ENCODE data around the gene SMURF1. TPM values are rescaled to one million over a fixed set of nuclear protein-coding genes. Genes with fewer than 3 reads are reported as not detected.
A peak's percentile ranks its signal among the peaks of the same experiment; 100 is the strongest.

SMURF1 gene
- total and polyA plus RNA-seq, 2 of the 8 experiments (the other 6 are each of a cell fraction or from before 2014, with no cell fraction given): 9.6 to 24.5 TPM

- ChIA-PET POLR2A (ENCODE audit: partially characterized antibody) (interaction anchor here (0.6 kb wide), 1 partner anchor 50 kb away, joined by 3 read pairs; no protein-coding TSS in a partner anchor), CTCF (ENCODE audit: partially characterized antibody) (interaction anchor here (0.6 to 2.1 kb wide), 10 partner anchors 10 to 148 kb away, joined by 3 to 9 read pairs (median 4); partner anchors contain the start of gene SMURF1)
These were observed 40.8 kb upstream of the SMURF1 start for GRCh38 chr7:99184532-99185218.

More at GRCh38 chr7:99184532-99185218, 40.8 kb upstream of the SMURF1 start:
- H2BK12ac ChIP-seq (ENCODE audit: low read depth, low read length): no peak overlapping the region
- WGBS, 2 experiments (ENCODE audit: extremely low coverage in 1 of 2, insufficient coverage in 1 of 2, insufficient read length in 1 of 2, insufficient replicate concordance in 2 of 2, low coverage in 1 of 2, low lambda C conversion rate in 2 of 2, missing lambda C conversion rate in 1 of 2): 73% methylated on average over 15 of the region's 15 CpGs; no CpG with 5 or more reads in 1 of the 2 experiments
- no peaks in the 10 kb centered on the region for H4K20me1 ChIP-seq (replicated peaks in 1 of 2; ENCODE audit: control insufficient read depth in 1 of 2, insufficient read depth in 2 of 2, low read length in 2 of 2)
- peak in 2 of 3 experiments; percentile 12 to 24; a peak in 1 of 4 replicates for TF ChIP-seq CTCF (IDR thresholded peaks at IDR 0.05; ENCODE audit: control extremely low read depth in 1 of 3, insufficient read depth in 1 of 3, low read depth in 1 of 3, low read length in 3 of 3)
- TF ChIP-seq POLR2A (IDR thresholded peaks at IDR 0.05; ENCODE audit: control extremely low read depth in 1 of 2, low read depth in 2 of 2, low read length in 2 of 2): no peak
- TF ChIP-seq RAD21 (IDR thresholded peaks at IDR 0.05 in 1 of 2, conservative IDR thresholded peaks at IDR 0.05 in 1 of 2; ENCODE audit: low read depth in 2 of 2, low read length in 2 of 2): peak; percentile 38 to 55
- no peaks in the 10 kb centered on the region for H3K36me3 ChIP-seq (ENCODE audit: control insufficient read depth in 2 of 4, insufficient read depth in 4 of 4, low read length in 3 of 4)
- FAIRE-seq (no peak), DNase-seq (ENCODE audit: low read depth in 1 of 2, low spot score in 2 of 2) (no peak)
- H3K23ac ChIP-seq (ENCODE audit: insufficient read length): no peak overlapping the region
- no peak overlapping the region for H4K8ac ChIP-seq (ENCODE audit: extremely low read depth, insufficient read depth, low read length)
- H3K9me3 ChIP-seq (ENCODE audit: insufficient read depth in 2 of 2, low read depth in 1 of 2, low read length in 1 of 2): no peaks in the 10 kb centered on the region
- no peak overlapping the region for H3K9ac ChIP-seq (replicated peaks in 1 of 4; ENCODE audit: extremely low read depth in 1 of 4, low read depth in 3 of 4, low read length in 3 of 4)
- no peaks in the 10 kb centered on the region for H3K23me2 ChIP-seq (ENCODE audit: low read depth, low read length)
- no peak overlapping the region for H3K56ac ChIP-seq (replicated peaks; ENCODE audit: insufficient read length, low read depth, low read length)
- no peaks in the 10 kb centered on the region; a peak in 1 of 7 replicates for H3K4me1 ChIP-seq (replicated peaks in 1 of 4; ENCODE audit: control insufficient read depth in 3 of 4, insufficient read depth in 4 of 4, low read length in 3 of 4)
- H2BK15ac ChIP-seq (ENCODE audit: low read length): no peak overlapping the region
- H3K18ac ChIP-seq (ENCODE audit: extremely low read depth, low read length): no peak overlapping the region
- no peak overlapping the region for H2AK5ac ChIP-seq (ENCODE audit: low read depth, low read length)
- H2AFZ ChIP-seq (ENCODE audit: low read length): no peak overlapping the region
- H4K91ac ChIP-seq (replicated peaks; ENCODE audit: insufficient read length, low read length): no peak overlapping the region
- H2BK120ac ChIP-seq (replicated peaks; ENCODE audit: low read depth, low read length): no peak overlapping the region
- H3K4ac ChIP-seq (replicated peaks; ENCODE audit: insufficient read length, low read depth, low read length): no peak overlapping the region
- no peaks in the 10 kb centered on the region for H3K79me2 ChIP-seq (ENCODE audit: control insufficient read depth in 1 of 2, insufficient read depth in 2 of 2, low read length in 2 of 2)
- H3K27ac ChIP-seq (ENCODE audit: low read depth, low read length): no peak overlapping the region
- no peaks in the 10 kb centered on the region for H3K79me1 ChIP-seq (ENCODE audit: low read depth, low read length)
- no peak overlapping the region for H3K4me2 ChIP-seq (ENCODE audit: insufficient read depth in 1 of 2, low read depth in 2 of 2, low read length in 2 of 2)
- no peak overlapping the region for H3K14ac ChIP-seq (ENCODE audit: insufficient read length)
- H2BK20ac ChIP-seq (ENCODE audit: low read length): no peak overlapping the region
- H3K4me3 ChIP-seq (ENCODE audit: extremely low read depth in 1 of 4, insufficient read depth in 2 of 4, low read depth in 3 of 4, low read length in 4 of 4): no peak overlapping the region
- no peak overlapping the region for H4K5ac ChIP-seq (ENCODE audit: insufficient read length, low read depth, low read length)
- no peak overlapping the region for H2BK5ac ChIP-seq (ENCODE audit: low read depth, low read length)
- H3K27me3 ChIP-seq (replicated peaks in 1 of 4; ENCODE audit: control insufficient read depth in 3 of 4, extremely low read depth in 1 of 4, insufficient read depth in 3 of 4, low read length in 3 of 4): no peaks in the 10 kb centered on the region

All from H1 (cell line).